Amniotic stem cell (primary cell): ENCODE data around the gene TRIM58.

Source experiments
- DNase-seq: peaks from one replicate; lab custom pipeline; 2025; lab: John Stamatoyannopoulos, UW

Gene TRIM58

DNA sequence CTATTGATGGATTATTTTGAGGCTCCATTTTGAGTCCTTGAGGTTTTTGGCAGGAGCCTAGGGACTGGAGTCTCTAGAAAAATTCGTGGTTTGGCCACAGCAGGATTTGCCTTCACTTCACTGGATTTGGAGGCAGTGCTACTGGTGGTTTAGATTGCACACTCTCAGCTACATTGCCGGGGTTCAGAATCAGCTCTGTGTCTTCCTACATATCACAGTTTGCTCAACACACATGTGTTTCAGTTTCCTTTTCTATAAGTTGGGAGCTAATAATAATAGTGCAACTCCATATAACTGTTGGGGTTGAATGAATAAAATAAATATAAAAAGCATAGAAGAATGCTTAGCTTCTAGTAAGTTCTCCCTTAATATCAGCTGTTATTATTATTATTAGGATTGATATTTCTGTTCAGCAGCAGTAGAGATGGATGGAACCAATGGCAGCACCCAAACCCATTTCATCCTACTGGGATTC, 38.2 kb downstream of the TRIM58 start, which contains the start of gene OR2W3:
OR2W3 (plus strand) TSS at position 425 of the 475 bp plus-strand sequence; CDS start at position 425, 0 bp downstream.
- DNase-seq: no peak

DNA sequence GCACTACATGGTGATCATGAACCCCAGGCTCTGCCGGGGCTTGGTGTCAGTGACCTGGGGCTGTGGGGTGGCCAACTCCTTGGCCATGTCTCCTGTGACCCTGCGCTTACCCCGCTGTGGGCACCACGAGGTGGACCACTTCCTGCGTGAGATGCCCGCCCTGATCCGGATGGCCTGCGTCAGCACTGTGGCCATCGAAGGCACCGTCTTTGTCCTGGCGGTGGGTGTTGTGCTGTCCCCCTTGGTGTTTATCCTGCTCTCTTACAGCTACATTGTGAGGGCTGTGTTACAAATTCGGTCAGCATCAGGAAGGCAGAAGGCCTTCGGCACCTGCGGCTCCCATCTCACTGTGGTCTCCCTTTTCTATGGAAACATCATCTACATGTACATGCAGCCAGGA, 39.0 kb downstream of the TRIM58 start:
- no peak for DNase-seq

- no peak for DNase-seq
Observed at GRCh38 chr1:247904122-247904521, 47.1 kb downstream of the TRIM58 start.

DNA sequence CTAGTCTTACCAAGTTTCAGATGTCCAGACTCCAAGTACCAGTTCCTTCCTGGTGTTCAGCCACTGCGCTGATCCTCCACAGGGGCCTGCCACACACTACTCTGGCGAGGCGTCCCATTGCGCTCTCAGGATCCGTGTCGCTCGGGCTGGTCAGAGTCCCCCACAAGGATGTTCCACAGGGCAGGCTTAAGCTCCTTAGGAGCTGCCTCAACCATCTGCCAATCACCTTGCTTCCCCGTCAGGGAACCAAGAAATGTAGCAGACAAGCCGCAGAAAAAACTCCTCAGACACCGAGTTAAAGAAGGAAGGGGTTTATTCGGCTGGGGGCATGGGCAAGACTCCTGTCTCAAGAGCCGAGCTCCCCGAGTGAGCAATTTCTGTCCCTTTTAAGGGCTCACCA, 48.2 kb downstream of the TRIM58 start:
- no peak for DNase-seq

GRCh38 chr1:247905910-247906503, 49.0 kb downstream of the TRIM58 start:
- DNase-seq: no peak

GRCh38 chr1:247906504-247907047, 49.6 kb downstream of the TRIM58 start:
- DNase-seq: no peak

- DNase-seq: no peak
Observed at GRCh38 chr1:247908766-247909165, 51.8 kb downstream of the TRIM58 start.

- no peak for DNase-seq
Observed at GRCh38 chr1:247913786-247914185, 56.8 kb downstream of the TRIM58 start.

- no peak for DNase-seq
Observed at GRCh38 chr1:247914941-247915662, 58.1 kb downstream of the TRIM58 start.

GRCh38 chr1:247919952-247920351, 63.0 kb downstream of the TRIM58 start, which contains the start of gene OR2T8:
OR2T8 (plus strand) TSS chr1:247920252; CDS start chr1:247921018, 766 bp downstream.
- no peak for DNase-seq

GRCh38 chr1:247923941-247924340, 67.0 kb downstream of the TRIM58 start:
- no peak for DNase-seq

- DNase-seq: no peak
Observed at GRCh38 chr1:247924868-247925267, 67.9 kb downstream of the TRIM58 start, which contains the start of gene OR2AJ1. OR2AJ1 (plus strand) TSS chr1:247924889; CDS start chr1:247933769, 8,880 bp downstream.
